Measurements from ENCODE around the gene LCN12. TPM values are rescaled to one million over a fixed set of nuclear protein-coding genes. Genes with fewer than 3 reads are reported as not detected.

LCN12 gene
- total RNA-seq, 1 experiment from 2014 or later, result not detected

DNA sequence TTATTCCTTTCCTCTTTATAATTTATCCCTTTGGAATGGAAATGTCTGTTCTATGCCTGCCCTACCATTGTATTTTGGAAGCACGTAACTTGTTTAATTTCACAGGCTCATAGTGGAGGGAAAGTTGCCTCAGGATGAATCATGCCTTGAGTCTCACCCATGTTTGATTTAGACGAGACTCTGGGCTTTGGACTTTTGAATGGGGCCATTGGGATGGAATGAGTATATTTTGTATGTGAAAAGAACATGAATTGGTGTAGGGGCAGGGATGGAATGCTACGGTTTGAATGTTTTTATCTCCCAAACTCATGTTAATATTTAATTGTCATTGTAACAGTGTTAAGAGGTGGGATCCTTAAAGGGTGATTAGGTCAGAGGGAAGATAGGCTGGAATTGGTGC is 17.8 kb upstream of the LCN12 start:
- Histone ChIP-seq H3K27ac (ENCODE audit: low read length) (no peak overlapping the region), H3K4me2 (ENCODE audit: low read depth, low read length, poor library complexity, severe bottlenecking) (no peak overlapping the region), H3K9me3 (ENCODE audit: low read length) (no peaks in the 10 kb centered on the region), H4K20me1 (ENCODE audit: insufficient read depth, low read depth, low read length) (no peaks in the 10 kb centered on the region), H3K9me2 (replicated peaks; ENCODE audit: insufficient read depth, low read length) (no peaks in the 10 kb centered on the region), H3K4me3 (ENCODE audit: low read length) (no peak overlapping the region), H3K27me3 (ENCODE audit: low read length) (no peaks in the 10 kb centered on the region), H3K4me1 (ENCODE audit: low read length) (no peaks in the 10 kb centered on the region), H3K79me2 (ENCODE audit: low read length) (no peaks in the 10 kb centered on the region), H3K9ac (ENCODE audit: low read length) (no peak overlapping the region), H3K36me3 (ENCODE audit: insufficient read depth, low read length) (peaks cover 25% of the 10 kb centered on the region), H2AFZ (ENCODE audit: low read length) (no peak overlapping the region)
- no peak for DNase-seq

- DNase-seq, result no peak
- Histone ChIP-seq H2AFZ (ENCODE audit: low read length) (no peak overlapping the region), H4K20me1 (ENCODE audit: insufficient read depth, low read depth, low read length) (no peaks in the 10 kb centered on the region), H3K27ac (ENCODE audit: low read length) (no peak overlapping the region), H3K9me2 (replicated peaks; ENCODE audit: insufficient read depth, low read length) (no peaks in the 10 kb centered on the region), H3K36me3 (ENCODE audit: insufficient read depth, low read length) (peaks cover 16% of the 10 kb centered on the region), H3K4me1 (ENCODE audit: low read length) (no peaks in the 10 kb centered on the region), H3K4me3 (ENCODE audit: low read length) (no peak overlapping the region), H3K9ac (ENCODE audit: low read length) (no peak overlapping the region), H3K4me2 (ENCODE audit: low read depth, low read length, poor library complexity, severe bottlenecking) (no peak overlapping the region), H3K79me2 (ENCODE audit: low read length) (no peaks in the 10 kb centered on the region), H3K27me3 (ENCODE audit: low read length) (no peaks in the 10 kb centered on the region), H3K9me3 (ENCODE audit: low read length) (no peaks in the 10 kb centered on the region)
Observed at GRCh38 chr9:136935651-136936050, 16.4 kb upstream of the LCN12 start.

DNA sequence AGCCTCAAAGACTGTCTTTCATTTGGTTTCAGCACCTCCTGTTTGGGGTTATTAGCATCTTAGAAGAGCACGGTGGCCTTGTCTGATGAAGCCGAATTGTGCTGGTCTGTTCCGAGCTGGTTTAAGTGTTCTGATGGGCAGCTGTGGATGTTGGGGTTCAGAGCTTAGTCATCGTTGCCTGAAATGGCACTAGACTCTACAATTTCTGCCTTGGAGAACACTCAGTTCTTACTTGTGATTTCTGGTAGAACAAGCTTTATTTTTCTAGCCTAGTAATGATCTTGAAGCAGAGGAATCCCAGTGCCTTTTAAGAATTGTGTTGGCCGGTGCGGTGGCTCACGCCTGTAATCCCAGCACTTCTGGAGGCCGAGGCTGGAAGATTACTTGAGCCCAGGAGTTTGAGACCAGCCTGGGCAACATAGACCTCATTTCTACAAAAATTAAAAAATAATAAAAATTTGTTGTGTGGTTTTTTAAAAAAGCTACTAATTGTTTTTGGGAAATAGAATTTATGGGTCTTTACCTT is 15.4 kb upstream of the LCN12 start:
- no peak overlapping the region for H3K27ac ChIP-seq (ENCODE audit: low read length)
- no peaks in the 10 kb centered on the region for H4K20me1 ChIP-seq (ENCODE audit: insufficient read depth, low read depth, low read length)
- no peaks in the 10 kb centered on the region for H3K4me1 ChIP-seq (ENCODE audit: low read length)

DNA sequence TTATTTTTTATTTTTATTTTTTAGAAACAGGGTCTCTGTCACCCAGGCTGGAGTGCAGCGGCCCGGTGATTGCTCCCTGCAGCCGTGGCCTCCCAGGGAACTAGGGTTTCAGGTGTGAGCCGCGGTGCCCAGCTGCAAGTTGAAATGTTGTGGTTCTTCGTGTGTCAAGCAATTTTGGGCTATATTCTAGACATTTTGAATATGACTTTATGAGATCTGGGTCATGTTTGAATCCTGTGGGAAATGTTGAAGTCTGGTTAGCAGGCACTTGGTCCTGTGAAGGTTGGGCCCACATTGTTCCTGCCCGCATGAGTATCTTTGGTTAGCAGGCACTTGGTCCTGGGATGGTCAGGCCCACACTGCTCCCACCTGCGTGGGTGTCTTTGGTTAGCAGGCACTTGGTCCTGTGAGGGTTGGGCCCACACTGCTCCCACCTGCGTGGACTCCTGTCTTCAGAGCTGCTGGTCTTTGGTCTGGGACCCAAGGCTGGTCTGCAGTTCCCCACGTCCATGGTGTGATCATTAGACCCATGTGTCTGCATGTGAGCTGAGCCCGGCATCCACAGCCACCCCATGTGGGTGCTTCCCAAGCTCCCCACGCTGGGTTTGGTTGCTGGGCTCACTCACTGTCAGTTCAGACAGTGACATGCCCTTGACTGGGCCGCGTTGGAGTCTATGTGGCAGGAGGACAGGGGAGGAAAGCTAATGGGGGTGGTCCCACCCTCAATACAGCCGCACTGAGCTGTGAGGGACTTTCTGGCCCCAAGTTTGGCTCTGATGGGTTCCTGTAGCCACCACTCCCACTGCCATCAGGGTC is 14.7 kb upstream of the LCN12 start:
- H3K9ac ChIP-seq (ENCODE audit: low read length), result no peak overlapping the region
- no peaks in the 10 kb centered on the region for H3K4me1 ChIP-seq (ENCODE audit: low read length)
- DNase-seq, result no peak
- H3K36me3 ChIP-seq (ENCODE audit: insufficient read depth, low read length), result peaks cover 8% of the 10 kb centered on the region; the same call in 1 of the 2 replicates
- no peak overlapping the region for H2AFZ ChIP-seq (ENCODE audit: low read length)
- no peak overlapping the region for H3K4me2 ChIP-seq (ENCODE audit: low read depth, low read length, poor library complexity, severe bottlenecking)
- H3K9me2 ChIP-seq (replicated peaks; ENCODE audit: insufficient read depth, low read length), result no peaks in the 10 kb centered on the region
- no peaks in the 10 kb centered on the region for H3K79me2 ChIP-seq (ENCODE audit: low read length)
- H3K4me3 ChIP-seq (ENCODE audit: low read length), result no peak overlapping the region
- no peak overlapping the region for H3K27ac ChIP-seq (ENCODE audit: low read length)
- no peaks in the 10 kb centered on the region for H3K9me3 ChIP-seq (ENCODE audit: low read length)
- no peaks in the 10 kb centered on the region for H3K27me3 ChIP-seq (ENCODE audit: low read length)
- H4K20me1 ChIP-seq (ENCODE audit: insufficient read depth, low read depth, low read length), result no peaks in the 10 kb centered on the region; the same call in 1 of the 2 replicates

More for the DNA sequence above, 15.4 kb upstream of the LCN12 start:
- Histone ChIP-seq H3K9me2 (replicated peaks; ENCODE audit: insufficient read depth, low read length) (no peaks in the 10 kb centered on the region), H3K9ac (ENCODE audit: low read length) (no peak overlapping the region), H3K27me3 (ENCODE audit: low read length) (no peaks in the 10 kb centered on the region), H3K4me3 (ENCODE audit: low read length) (no peak overlapping the region), H2AFZ (ENCODE audit: low read length) (no peak overlapping the region), H3K36me3 (ENCODE audit: insufficient read depth, low read length) (peaks cover 11% of the 10 kb centered on the region), H3K4me2 (ENCODE audit: low read depth, low read length, poor library complexity, severe bottlenecking) (no peak overlapping the region), H3K9me3 (ENCODE audit: low read length) (no peaks in the 10 kb centered on the region), H3K79me2 (ENCODE audit: low read length) (no peaks in the 10 kb centered on the region)
- no peak for DNase-seq

GRCh38 chr9:136939431-136939995 is 12.6 kb upstream of the LCN12 start:
- no peak overlapping the region for H2AFZ ChIP-seq (ENCODE audit: low read length)
- no peaks in the 10 kb centered on the region for H3K27me3 ChIP-seq (ENCODE audit: low read length)
- H3K36me3 ChIP-seq (ENCODE audit: insufficient read depth, low read length), result 0 out of 2 replicates have a peak, but pooled peaks cover 3% of the 10 kb centered on the region
- no peak overlapping the region for H3K4me2 ChIP-seq (ENCODE audit: low read depth, low read length, poor library complexity, severe bottlenecking)
- H3K9me3 ChIP-seq (ENCODE audit: low read length), result no peaks in the 10 kb centered on the region
- H4K20me1 ChIP-seq (ENCODE audit: insufficient read depth, low read depth, low read length), result peaks cover 5% of the 10 kb centered on the region; the same call in 1 of the 2 replicates
- peaks cover 9% of the 10 kb centered on the region for H3K4me1 ChIP-seq (ENCODE audit: low read length)
- H3K9me2 ChIP-seq (replicated peaks; ENCODE audit: insufficient read depth, low read length), result no peaks in the 10 kb centered on the region
- H3K27ac ChIP-seq (ENCODE audit: low read length), result no peak overlapping the region
- no peak overlapping the region for H3K9ac ChIP-seq (ENCODE audit: low read length)
- no peak overlapping the region for H3K4me3 ChIP-seq (ENCODE audit: low read length)
- H3K79me2 ChIP-seq (ENCODE audit: low read length), result peaks cover 12% of the 10 kb centered on the region
- no peak for DNase-seq

DNA sequence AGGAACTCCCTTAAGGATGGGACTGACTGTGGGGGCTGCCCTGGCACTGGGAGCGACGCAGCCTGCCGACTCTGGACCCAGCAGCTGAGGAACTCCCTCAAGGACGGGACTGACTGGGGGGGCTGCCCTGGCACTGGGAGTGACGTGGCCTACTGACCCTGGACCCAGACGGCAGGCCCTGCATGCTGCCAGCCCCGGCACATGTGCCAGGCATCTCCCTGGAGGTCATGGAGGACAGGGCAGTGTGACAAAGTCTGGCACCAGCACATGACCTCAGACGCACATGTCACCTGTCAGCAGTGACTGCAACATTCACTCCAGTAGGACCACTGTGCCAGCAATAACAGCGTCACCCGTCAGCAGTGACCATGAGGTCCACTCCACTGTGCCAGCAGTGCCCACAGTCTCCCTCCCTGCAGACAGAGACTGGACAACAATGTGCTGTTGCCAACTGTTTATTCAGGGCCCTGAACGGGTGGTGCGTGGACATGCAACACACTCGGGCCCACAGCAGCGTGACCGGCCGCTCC is 12.0 kb upstream of the LCN12 start:
- H3K4me3 ChIP-seq (ENCODE audit: low read length), result no peak overlapping the region
- 0 out of 2 replicates have a peak, but pooled peaks cover 3% of the 10 kb centered on the region for H3K36me3 ChIP-seq (ENCODE audit: insufficient read depth, low read length)
- no peaks in the 10 kb centered on the region for H3K9me2 ChIP-seq (replicated peaks; ENCODE audit: insufficient read depth, low read length)
- no peak for DNase-seq
- H3K27me3 ChIP-seq (ENCODE audit: low read length), result no peaks in the 10 kb centered on the region
- peaks cover 5% of the 10 kb centered on the region; the same call in 1 of the 2 replicates for H4K20me1 ChIP-seq (ENCODE audit: insufficient read depth, low read depth, low read length)
- H3K9me3 ChIP-seq (ENCODE audit: low read length), result no peaks in the 10 kb centered on the region
- H3K4me1 ChIP-seq (ENCODE audit: low read length), result peaks cover 12% of the 10 kb centered on the region
- H3K27ac ChIP-seq (ENCODE audit: low read length), result no peak overlapping the region
- no peak overlapping the region for H2AFZ ChIP-seq (ENCODE audit: low read length)
- no peak overlapping the region for H3K9ac ChIP-seq (ENCODE audit: low read length)
- H3K4me2 ChIP-seq (ENCODE audit: low read depth, low read length, poor library complexity, severe bottlenecking), result no peak overlapping the region
- peaks cover 12% of the 10 kb centered on the region for H3K79me2 ChIP-seq (ENCODE audit: low read length)

DNA sequence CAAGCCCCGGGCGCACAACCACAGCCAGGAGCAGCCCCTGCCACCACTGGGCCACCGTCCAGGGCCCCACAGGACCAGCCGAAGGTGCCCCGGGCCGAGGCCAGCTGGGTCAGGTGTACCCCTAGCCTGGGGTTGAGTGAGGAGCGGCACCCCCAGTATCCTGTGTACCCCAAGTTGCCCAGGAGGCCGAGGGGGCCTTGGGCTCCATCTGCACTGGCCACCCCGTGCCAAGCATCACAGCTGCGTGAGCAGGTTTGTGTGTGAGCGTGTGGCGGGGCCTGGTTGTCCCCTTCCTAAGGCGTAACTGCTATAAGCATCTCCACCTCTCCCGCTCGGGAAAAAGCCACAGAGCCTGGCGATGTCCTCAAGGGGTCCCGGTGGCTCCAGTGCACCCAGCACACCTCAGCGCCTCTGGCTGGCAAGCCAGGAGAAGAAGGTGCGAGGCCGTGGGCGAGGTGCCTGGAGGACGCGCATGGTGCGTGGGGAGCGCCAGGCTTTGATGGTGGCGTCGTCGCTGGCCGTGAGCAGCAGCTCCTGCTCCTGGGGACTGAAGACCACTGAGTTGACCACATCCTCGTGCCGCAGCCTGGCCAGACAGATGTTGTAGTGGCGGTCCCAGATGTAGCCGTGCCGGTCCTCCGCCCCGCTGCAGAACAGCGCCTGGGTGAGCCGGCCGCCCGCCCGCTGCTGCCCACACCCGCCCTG is 11.4 kb upstream of the LCN12 start:
- no peak for DNase-seq
- Histone ChIP-seq H2AFZ (ENCODE audit: low read length) (no peak overlapping the region), H3K9ac (ENCODE audit: low read length) (no peak overlapping the region), H3K9me2 (replicated peaks; ENCODE audit: insufficient read depth, low read length) (no peaks in the 10 kb centered on the region), H3K4me2 (ENCODE audit: low read depth, low read length, poor library complexity, severe bottlenecking) (no peak overlapping the region), H3K36me3 (ENCODE audit: insufficient read depth, low read length) (0 out of 2 replicates have a peak, but pooled peaks cover 3% of the 10 kb centered on the region), H3K4me1 (ENCODE audit: low read length) (peaks cover 12% of the 10 kb centered on the region), H3K9me3 (ENCODE audit: low read length) (no peaks in the 10 kb centered on the region), H3K27me3 (ENCODE audit: low read length) (no peaks in the 10 kb centered on the region), H3K27ac (ENCODE audit: low read length) (no peak overlapping the region), H4K20me1 (ENCODE audit: insufficient read depth, low read depth, low read length) (peaks cover 5% of the 10 kb centered on the region; the same call in 1 of the 2 replicates), H3K79me2 (ENCODE audit: low read length) (peaks cover 12% of the 10 kb centered on the region), H3K4me3 (ENCODE audit: low read length) (no peak overlapping the region)

Measured in Karpas-422 (cell line).